ENCODE measurements around the gene STIM2. TPM values are rescaled to one million over a fixed set of nuclear protein-coding genes. Genes with fewer than 3 reads are reported as not detected.
"Not testable (repeated sequence)": the region's sequence is repeated elsewhere in the genome, so short reads cannot be mapped to it uniquely, and the experiment has no call there.

STIM2 gene
- polyA plus RNA-seq, 4 donors, result 7.6 to 28.0 (median 15.7) TPM

GRCh38 chr4:26826721-26827120, 33.9 kb upstream of the STIM2 start:
- FAIRE-seq (peak; percentile 81), DNase-seq (peak; percentile 78 to 95)
- Histone ChIP-seq H3K4me3 (ENCODE audit: low read depth in 1 of 3, low read length in 3 of 3) (no peak overlapping the region), H3K27ac (ENCODE audit: low read depth in 1 of 3, low read length in 2 of 3) (peak overlapping the region in 2 of 3 donors; percentile 42 to 57), H3K9me3 (ENCODE audit: control insufficient read depth in 2 of 2, insufficient read depth in 1 of 2, low read depth in 1 of 2, low read length in 1 of 2) (peaks cover 0 to 15% of the 10 kb centered on the region in 2 donors), H3K36me3 (ENCODE audit: control insufficient read depth in 3 of 3, insufficient read depth in 2 of 3, low read depth in 1 of 3, low read length in 3 of 3) (no peaks in the 10 kb centered on the region), H3K4me1 (ENCODE audit: control insufficient read depth in 3 of 3, insufficient read depth in 2 of 3, low read depth in 1 of 3, low read length in 2 of 3) (peaks cover 3 to 32% (median 8%) of the 10 kb centered on the region in 3 donors), H3K27me3 (ENCODE audit: control insufficient read depth in 3 of 3, insufficient read depth in 3 of 3, low read length in 3 of 3) (no peaks in the 10 kb centered on the region)
- 7 to 23% (median 16%) methylated on average over 9 of the region's 9 CpGs for WGBS, 3 donors

GRCh38 chr4:26827336-26827735, 33.3 kb upstream of the STIM2 start:
- not testable (repeated sequence) for H3K4me3 ChIP-seq (ENCODE audit: low read depth in 1 of 3, low read length in 3 of 3); FAIRE-seq; H3K27me3 ChIP-seq (ENCODE audit: control insufficient read depth in 3 of 3, insufficient read depth in 3 of 3, low read length in 3 of 3); DNase-seq; H3K36me3 ChIP-seq (ENCODE audit: control insufficient read depth in 3 of 3, insufficient read depth in 2 of 3, low read depth in 1 of 3, low read length in 3 of 3)
- H3K4me1 ChIP-seq (ENCODE audit: control insufficient read depth in 3 of 3, insufficient read depth in 2 of 3, low read depth in 1 of 3, low read length in 2 of 3), result peaks cover 2 to 26% (median 8%) of the 10 kb centered on the region in 3 donors
- peaks cover 0 to 15% of the 10 kb centered on the region in 2 donors for H3K9me3 ChIP-seq (ENCODE audit: control insufficient read depth in 2 of 2, insufficient read depth in 1 of 2, low read depth in 1 of 2, low read length in 1 of 2)
- peak overlapping the region in 1 of 3 donors; percentile 57 for H3K27ac ChIP-seq (ENCODE audit: low read depth in 1 of 3, low read length in 2 of 3)
- 73 to 83% (median 74%) methylated on average over 6 of the region's 6 CpGs for WGBS, 3 donors

- Histone ChIP-seq H3K27me3 (ENCODE audit: control insufficient read depth in 3 of 3, insufficient read depth in 3 of 3, low read length in 3 of 3) (no peaks in the 10 kb centered on the region), H3K4me3 (ENCODE audit: low read depth in 1 of 3, low read length in 3 of 3) (no peak overlapping the region), H3K36me3 (ENCODE audit: control insufficient read depth in 3 of 3, insufficient read depth in 2 of 3, low read depth in 1 of 3, low read length in 3 of 3) (no peaks in the 10 kb centered on the region), H3K27ac (ENCODE audit: low read depth in 1 of 3, low read length in 2 of 3) (peak overlapping the region in 1 of 3 donors; percentile 47), H3K4me1 (ENCODE audit: control insufficient read depth in 3 of 3, insufficient read depth in 2 of 3, low read depth in 1 of 3, low read length in 2 of 3) (peaks cover 2 to 24% (median 5%) of the 10 kb centered on the region in 3 donors), H3K9me3 (ENCODE audit: control insufficient read depth in 2 of 2, insufficient read depth in 1 of 2, low read depth in 1 of 2, low read length in 1 of 2) (peaks cover 0 to 13% of the 10 kb centered on the region in 2 donors)
- DNase-seq (peak in 1 of 2 donors; percentile 66), FAIRE-seq (no peak)
- 19 to 58% (median 27%) methylated on average over 6 of the region's 6 CpGs for WGBS, 3 donors
Observed at GRCh38 chr4:26827798-26828197, 32.8 kb upstream of the STIM2 start.

- 22 to 61% (median 36%) methylated on average over 4 of the region's 4 CpGs for WGBS, 3 donors
- FAIRE-seq, result no peak
- Histone ChIP-seq H3K27ac (ENCODE audit: low read depth in 1 of 3, low read length in 2 of 3) (peak overlapping the region in 2 of 3 donors; percentile 42 to 53), H3K36me3 (ENCODE audit: control insufficient read depth in 3 of 3, insufficient read depth in 2 of 3, low read depth in 1 of 3, low read length in 3 of 3) (no peaks in the 10 kb centered on the region), H3K27me3 (ENCODE audit: control insufficient read depth in 3 of 3, insufficient read depth in 3 of 3, low read length in 3 of 3) (no peaks in the 10 kb centered on the region), H3K9me3 (ENCODE audit: control insufficient read depth in 2 of 2, insufficient read depth in 1 of 2, low read depth in 1 of 2, low read length in 1 of 2) (peaks cover 0 to under 1% of the 10 kb centered on the region in 2 donors), H3K4me3 (ENCODE audit: low read depth in 1 of 3, low read length in 3 of 3) (no peak overlapping the region), H3K4me1 (ENCODE audit: control insufficient read depth in 3 of 3, insufficient read depth in 2 of 3, low read depth in 1 of 3, low read length in 2 of 3) (peaks cover 2 to 24% (median 5%) of the 10 kb centered on the region in 3 donors)
- no peak for DNase-seq
Observed at GRCh38 chr4:26829018-26829417, 31.6 kb upstream of the STIM2 start.

DNA sequence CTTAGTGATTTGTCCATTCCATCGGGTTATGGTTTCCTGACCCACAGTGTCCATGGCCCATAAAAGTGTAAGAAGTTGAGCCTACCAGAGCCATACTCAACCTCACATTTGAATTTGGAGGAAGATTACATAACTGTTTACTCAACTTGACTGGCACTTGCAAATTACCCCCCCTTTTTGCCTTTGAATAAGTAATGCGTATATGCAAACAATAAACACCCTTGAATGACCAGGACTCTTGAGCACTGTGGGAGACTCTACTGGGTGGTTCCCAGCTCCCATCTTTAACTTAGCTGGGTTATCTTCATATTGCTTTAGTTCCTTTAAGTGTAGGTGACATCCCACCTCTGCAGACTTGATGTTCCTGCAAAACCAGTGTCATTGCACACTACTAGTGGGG, 30.6 kb upstream of the STIM2 start:
- peaks cover 0 to 2% (median 0%) of the 10 kb centered on the region in 3 donors for H3K36me3 ChIP-seq (ENCODE audit: control insufficient read depth in 3 of 3, insufficient read depth in 2 of 3, low read depth in 1 of 3, low read length in 3 of 3)
- no peak overlapping the region for H3K4me3 ChIP-seq (ENCODE audit: low read depth in 1 of 3, low read length in 3 of 3)
- no peaks in the 10 kb centered on the region for H3K27me3 ChIP-seq (ENCODE audit: control insufficient read depth in 3 of 3, insufficient read depth in 3 of 3, low read length in 3 of 3)
- DNase-seq (no peak), FAIRE-seq (no peak)
- H3K4me1 ChIP-seq (ENCODE audit: control insufficient read depth in 3 of 3, insufficient read depth in 2 of 3, low read depth in 1 of 3, low read length in 2 of 3), result peaks cover 2 to 24% (median 5%) of the 10 kb centered on the region in 3 donors
- no peak overlapping the region for H3K27ac ChIP-seq (ENCODE audit: low read depth in 1 of 3, low read length in 2 of 3)
- 91 to 100% (median 92%) methylated on average over 2 of the region's 2 CpGs for WGBS, 3 donors
- peaks cover 0 to 5% of the 10 kb centered on the region in 2 donors for H3K9me3 ChIP-seq (ENCODE audit: control insufficient read depth in 2 of 2, insufficient read depth in 1 of 2, low read depth in 1 of 2, low read length in 1 of 2)

- FAIRE-seq, result no peak
Observed at GRCh38 chr4:26830701-26831100, 29.9 kb upstream of the STIM2 start.

GRCh38 chr4:26836539-26836938, 24.1 kb upstream of the STIM2 start:
- H3K27ac ChIP-seq (ENCODE audit: low read depth in 1 of 3, low read length in 2 of 3), result no peak overlapping the region
- peaks cover 0 to 2% (median 0%) of the 10 kb centered on the region in 3 donors for H3K36me3 ChIP-seq (ENCODE audit: control insufficient read depth in 3 of 3, insufficient read depth in 2 of 3, low read depth in 1 of 3, low read length in 3 of 3)
- H3K27me3 ChIP-seq (ENCODE audit: control insufficient read depth in 3 of 3, insufficient read depth in 3 of 3, low read length in 3 of 3), result no peaks in the 10 kb centered on the region
- DNase-seq (no peak), FAIRE-seq (no peak)
- H3K4me1 ChIP-seq (ENCODE audit: control insufficient read depth in 3 of 3, insufficient read depth in 2 of 3, low read depth in 1 of 3, low read length in 2 of 3), result peaks cover 0 to 18% (median 4%) of the 10 kb centered on the region in 3 donors
- H3K4me3 ChIP-seq (ENCODE audit: low read depth in 1 of 3, low read length in 3 of 3), result no peak overlapping the region
- WGBS, 3 donors, result 80 to 88% (median 86%) methylated on average over 1 of the region's 1 CpG
- peaks cover 0 to 11% of the 10 kb centered on the region in 2 donors for H3K9me3 ChIP-seq (ENCODE audit: control insufficient read depth in 2 of 2, insufficient read depth in 1 of 2, low read depth in 1 of 2, low read length in 1 of 2)

More at GRCh38 chr4:26830701-26831100, 29.9 kb upstream of the STIM2 start:
- Histone ChIP-seq H3K36me3 (ENCODE audit: control insufficient read depth in 3 of 3, insufficient read depth in 2 of 3, low read depth in 1 of 3, low read length in 3 of 3) (peaks cover 0 to 2% (median 0%) of the 10 kb centered on the region in 3 donors), H3K9me3 (ENCODE audit: control insufficient read depth in 2 of 2, insufficient read depth in 1 of 2, low read depth in 1 of 2, low read length in 1 of 2) (peaks cover 0 to 11% of the 10 kb centered on the region in 2 donors), H3K4me3 (ENCODE audit: low read depth in 1 of 3, low read length in 3 of 3) (no peak overlapping the region), H3K4me1 (ENCODE audit: control insufficient read depth in 3 of 3, insufficient read depth in 2 of 3, low read depth in 1 of 3, low read length in 2 of 3) (peaks cover 2 to 24% (median 5%) of the 10 kb centered on the region in 3 donors), H3K27me3 (ENCODE audit: control insufficient read depth in 3 of 3, insufficient read depth in 3 of 3, low read length in 3 of 3) (no peaks in the 10 kb centered on the region), H3K27ac (ENCODE audit: low read depth in 1 of 3, low read length in 2 of 3) (peak overlapping the region in 1 of 3 donors; percentile 8)
- 90 to 92% (median 92%) methylated on average over 4 of the region's 4 CpGs for WGBS, 3 donors
- no peak for DNase-seq

- Histone ChIP-seq H3K4me3 (ENCODE audit: low read depth in 1 of 3, low read length in 3 of 3) (peak overlapping the region in 2 of 3 donors; percentile 21 to 60), H3K36me3 (ENCODE audit: control insufficient read depth in 3 of 3, insufficient read depth in 2 of 3, low read depth in 1 of 3, low read length in 3 of 3) (peaks cover 0 to 2% (median 0%) of the 10 kb centered on the region in 3 donors), H3K27ac (ENCODE audit: low read depth in 1 of 3, low read length in 2 of 3) (peak overlapping the region in 2 of 3 donors; percentile 44 to 70), H3K4me1 (ENCODE audit: control insufficient read depth in 3 of 3, insufficient read depth in 2 of 3, low read depth in 1 of 3, low read length in 2 of 3) (peaks cover 0 to 18% (median 2%) of the 10 kb centered on the region in 3 donors), H3K9me3 (ENCODE audit: control insufficient read depth in 2 of 2, insufficient read depth in 1 of 2, low read depth in 1 of 2, low read length in 1 of 2) (peaks cover 0 to 11% of the 10 kb centered on the region in 2 donors), H3K27me3 (ENCODE audit: control insufficient read depth in 3 of 3, insufficient read depth in 3 of 3, low read length in 3 of 3) (no peaks in the 10 kb centered on the region)
- FAIRE-seq, result no peak
- DNase-seq, result peak; percentile 64 to 74
- 32 to 57% (median 43%) methylated on average over 8 of the region's 8 CpGs for WGBS, 3 donors
Observed at GRCh38 chr4:26837993-26838842, 22.4 kb upstream of the STIM2 start.
